Muscle of leg (tissue), 11 donors: Measurements from ENCODE around the gene SFSWAP. TPM values are rescaled to one million over a fixed set of nuclear protein-coding genes. Genes with fewer than 3 reads are reported as not detected.

ENCODE experiments used
- DNase-seq: peaks from one replicate; pipeline ENCODE4 v3.0.0; 2013
- H3K27ac ChIP-seq: one replicate; pipeline ENCODE4 v1.5.1; 2013; ENCODE audit warnings: mild to moderate bottlenecking, low read length, control low read depth
- H3K27me3 ChIP-seq: one replicate; pipeline ENCODE4 v1.6.1; 2013; ENCODE audit warnings: low read length; ENCODE audit not compliant: control insufficient read depth, insufficient read depth
- H3K36me3 ChIP-seq: one replicate; pipeline ENCODE4 v1.6.1; 2013; ENCODE audit warnings: low read length; ENCODE audit not compliant: control insufficient read depth, insufficient read depth
- H3K4me1 ChIP-seq: one replicate; pipeline ENCODE4 v1.6.1; 2013; ENCODE audit warnings: low read length; ENCODE audit not compliant: control insufficient read depth, insufficient read depth
- H3K4me3 ChIP-seq: one replicate; pipeline ENCODE4 v1.5.1; 2013; ENCODE audit warnings: low read length, control low read depth
- H3K9me3 ChIP-seq: replicated peaks from 2 replicates; pipeline ENCODE4 v1.6.1; 2013; ENCODE audit warnings: low read depth, low read length; ENCODE audit not compliant: control insufficient read depth
- WGBS: methylation state at CpG from one replicate; pipeline ENCODE4 v1.1.5; 2013; ENCODE audit warnings: missing lambda C conversion rate; ENCODE audit not compliant: insufficient coverage; 5-methylcytosine and 5-hydroxymethylcytosine counted together
- polyA plus RNA-seq, 8 donors: library from polyadenylated mRNA; unstranded; fragments of 120-200 nt; gene quantifications; one replicate each; pipeline versions ENCODE4 v1.2.1 to v1.2.3, GENCODE V29; 2013; ENCODE audit warnings: inconsistent platforms in 1 of 8, low replicate concordance in 1 of 8; ENCODE audit not compliant: insufficient read length in 8 of 8, insufficient read depth in 1 of 8
- total RNA-seq: library from RNA; stranded (reverse); fragments of 120-200 nt; gene quantifications from one replicate; pipeline ENCODE4 v1.2.4, GENCODE V29; 2013

The SFSWAP gene
- total and polyA plus RNA-seq, 9 donors: 24.6 to 33.6 (median 29.9) TPM

DNA sequence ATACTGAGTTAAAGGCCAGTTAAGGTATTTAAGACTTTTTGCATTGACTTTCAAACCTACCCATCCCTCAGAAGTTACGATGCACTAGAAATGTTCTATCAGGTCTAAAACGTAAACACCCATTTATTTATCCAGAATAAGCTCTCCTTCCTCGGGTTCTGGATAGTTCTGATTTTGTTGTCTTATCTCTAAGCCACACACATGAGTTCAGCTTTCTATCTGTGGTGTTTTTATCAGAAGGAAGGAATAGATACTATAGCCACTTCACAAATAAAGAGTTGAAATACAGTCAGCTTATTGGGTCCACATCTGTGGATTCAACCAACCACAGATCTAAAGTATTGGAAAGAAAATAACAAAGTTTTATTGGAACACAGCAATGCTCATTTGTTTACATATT is 5.4 kb downstream of the SFSWAP start:
- WGBS: no CpG with 5 or more reads among the region's 3 CpGs
- no peak overlapping the region for H3K27ac ChIP-seq
- no peak for DNase-seq
- no peaks in the 10 kb centered on the region for H3K9me3 ChIP-seq
- peaks cover 9% of the 10 kb centered on the region for H3K4me1 ChIP-seq
- peaks cover 51% of the 10 kb centered on the region for H3K36me3 ChIP-seq
- no peaks in the 10 kb centered on the region for H3K27me3 ChIP-seq
- no peak overlapping the region for H3K4me3 ChIP-seq

DNA sequence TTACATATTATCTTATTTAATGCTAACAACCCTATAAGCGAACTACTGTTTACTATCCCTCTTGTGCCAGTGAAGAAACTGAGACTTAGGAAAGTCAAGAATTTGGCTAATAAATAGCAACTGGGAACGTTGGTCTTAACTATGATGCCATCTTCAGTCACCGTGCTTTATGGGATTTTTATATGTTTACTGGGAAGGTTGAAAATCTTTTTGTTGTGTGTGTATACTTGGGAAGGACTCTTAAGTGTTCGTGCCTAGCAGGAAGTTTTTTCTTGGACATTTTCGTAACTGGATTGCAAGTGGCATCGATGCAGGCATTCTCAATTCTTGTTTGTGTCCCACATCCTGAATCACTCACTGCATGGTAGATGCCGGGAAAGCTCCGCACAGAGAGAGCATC is 9.4 kb downstream of the SFSWAP start:
- H3K27me3 ChIP-seq: no peaks in the 10 kb centered on the region
- DNase-seq: no peak
- H3K4me3 ChIP-seq: no peak overlapping the region
- WGBS: 100% methylated on average over 2 of the region's 8 CpGs
- peaks cover 60% of the 10 kb centered on the region for H3K36me3 ChIP-seq
- no peak overlapping the region for H3K27ac ChIP-seq
- H3K4me1 ChIP-seq: no peaks in the 10 kb centered on the region
- H3K9me3 ChIP-seq: no peaks in the 10 kb centered on the region

- Histone ChIP-seq H3K9me3 (no peaks in the 10 kb centered on the region), H3K4me1 (no peaks in the 10 kb centered on the region), H3K27ac (no peak overlapping the region), H3K4me3 (no peak overlapping the region), H3K36me3 (peaks cover 60% of the 10 kb centered on the region), H3K27me3 (no peaks in the 10 kb centered on the region)
- no peak for DNase-seq
- 100% methylated on average over 2 of the region's 7 CpGs for WGBS
Observed at GRCh38 chr12:131720921-131721320, 10.0 kb downstream of the SFSWAP start.

- Histone ChIP-seq H3K27ac (no peak overlapping the region), H3K4me3 (no peak overlapping the region), H3K9me3 (no peaks in the 10 kb centered on the region), H3K36me3 (peaks cover 57% of the 10 kb centered on the region), H3K4me1 (no peaks in the 10 kb centered on the region), H3K27me3 (no peaks in the 10 kb centered on the region)
- WGBS: no CpG with 5 or more reads among the region's 1 CpG
- DNase-seq: no peak
Observed at GRCh38 chr12:131721548-131721947, 10.7 kb downstream of the SFSWAP start.

DNA sequence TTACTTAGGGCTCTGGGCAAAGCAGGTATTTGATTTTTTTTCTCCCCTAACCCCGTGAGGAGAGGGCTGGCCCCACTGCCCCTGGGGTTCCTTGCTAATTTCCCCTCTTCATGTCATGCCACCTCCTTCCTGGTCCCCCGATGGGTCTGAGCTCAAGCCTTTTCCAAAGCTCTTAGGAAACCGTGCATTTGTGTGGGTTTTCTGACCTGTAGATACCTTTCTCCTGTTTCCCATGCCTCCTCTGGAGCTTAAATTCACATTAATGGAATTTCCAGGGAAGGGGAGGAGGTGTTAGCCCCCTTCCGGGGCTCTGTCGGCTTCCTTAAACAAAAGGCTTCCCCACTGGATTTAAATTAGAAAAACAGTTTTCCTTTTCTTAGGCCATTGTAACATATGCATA is 12.6 kb downstream of the SFSWAP start:
- H3K4me1 ChIP-seq: no peaks in the 10 kb centered on the region
- DNase-seq: no peak
- H3K9me3 ChIP-seq: no peaks in the 10 kb centered on the region
- H3K36me3 ChIP-seq: peaks cover 68% of the 10 kb centered on the region
- no peak overlapping the region for H3K4me3 ChIP-seq
- WGBS: 83% methylated on average over 1 of the region's 5 CpGs
- no peaks in the 10 kb centered on the region for H3K27me3 ChIP-seq
- H3K27ac ChIP-seq: no peak overlapping the region

GRCh38 chr12:131724534-131724933 is 13.6 kb downstream of the SFSWAP start:
- WGBS: 83% methylated on average over 1 of the region's 2 CpGs
- Histone ChIP-seq H3K36me3 (peaks cover 68% of the 10 kb centered on the region), H3K27ac (no peak overlapping the region), H3K4me1 (no peaks in the 10 kb centered on the region), H3K9me3 (no peaks in the 10 kb centered on the region), H3K27me3 (no peaks in the 10 kb centered on the region), H3K4me3 (no peak overlapping the region)
- no peak for DNase-seq

DNA sequence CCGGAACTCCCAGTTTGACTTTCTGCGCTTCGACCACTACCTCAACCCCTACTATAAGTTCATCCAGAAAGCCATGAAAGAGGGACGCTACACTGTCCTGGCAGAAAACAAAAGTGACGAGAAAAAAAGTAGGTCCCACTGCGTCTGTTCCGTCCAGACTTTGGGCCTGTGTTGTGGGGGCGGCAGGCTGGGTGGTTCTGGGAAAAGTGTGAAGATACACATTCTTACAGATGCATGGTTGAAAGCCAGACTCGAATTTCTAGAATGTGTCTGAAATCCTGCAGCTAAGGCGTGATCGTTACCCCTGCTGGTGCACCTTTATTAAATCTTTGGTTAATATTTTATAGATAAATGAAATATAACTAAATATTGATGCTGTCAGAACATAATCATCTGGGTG is 14.6 kb downstream of the SFSWAP start:
- H3K9me3 ChIP-seq: no peaks in the 10 kb centered on the region
- peaks cover 68% of the 10 kb centered on the region for H3K36me3 ChIP-seq
- no peaks in the 10 kb centered on the region for H3K4me1 ChIP-seq
- no peak overlapping the region for H3K4me3 ChIP-seq
- H3K27me3 ChIP-seq: no peaks in the 10 kb centered on the region
- H3K27ac ChIP-seq: no peak overlapping the region
- WGBS: 85% methylated on average over 3 of the region's 11 CpGs
- no peak for DNase-seq

- 90% methylated on average over 2 of the region's 8 CpGs for WGBS
- Histone ChIP-seq H3K9me3 (no peaks in the 10 kb centered on the region), H3K27me3 (no peaks in the 10 kb centered on the region), H3K27ac (no peak overlapping the region), H3K4me3 (no peak overlapping the region), H3K4me1 (no peaks in the 10 kb centered on the region), H3K36me3 (peaks cover 76% of the 10 kb centered on the region)
- no peak for DNase-seq
Observed at GRCh38 chr12:131728720-131729119, 17.8 kb downstream of the SFSWAP start.

- no peak overlapping the region for H3K27ac ChIP-seq
- H3K4me1 ChIP-seq: no peaks in the 10 kb centered on the region
- no peaks in the 10 kb centered on the region for H3K27me3 ChIP-seq
- DNase-seq: no peak
- peaks cover 83% of the 10 kb centered on the region for H3K36me3 ChIP-seq
- no peaks in the 10 kb centered on the region for H3K9me3 ChIP-seq
- no peak overlapping the region for H3K4me3 ChIP-seq
- 62% methylated on average over 4 of the region's 9 CpGs for WGBS
Observed at GRCh38 chr12:131729254-131729955, 18.5 kb downstream of the SFSWAP start.

DNA sequence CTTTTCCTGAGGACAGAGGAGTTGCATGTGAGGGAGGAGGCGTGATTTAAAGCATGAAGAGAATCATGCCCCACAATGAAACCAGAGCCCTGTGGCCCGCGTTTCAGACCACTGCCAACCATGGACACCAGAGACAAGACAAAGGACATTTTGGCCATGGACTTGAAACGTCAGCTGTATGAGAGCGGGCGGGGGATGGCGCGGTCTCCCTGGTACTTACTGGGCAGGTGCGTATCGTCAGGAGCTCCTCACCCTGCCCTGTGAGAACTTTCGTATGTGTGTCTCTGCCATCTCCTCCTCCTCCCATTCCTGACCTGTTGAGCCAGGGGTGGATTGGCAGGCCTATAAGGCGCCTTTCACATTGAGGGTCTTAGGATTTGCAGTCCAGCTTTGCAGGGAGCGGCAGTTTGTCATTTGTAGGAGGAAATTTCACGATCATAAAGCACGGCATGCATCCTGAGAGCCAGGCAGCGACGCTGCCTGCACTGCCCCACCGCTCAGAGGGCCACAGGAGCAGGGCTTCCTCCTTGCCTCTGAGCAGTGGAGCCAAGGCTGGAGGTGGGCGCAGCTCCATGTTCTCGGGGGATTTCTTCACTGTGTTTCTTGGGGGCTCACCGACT is 22.2 kb downstream of the SFSWAP start:
- WGBS: 95% methylated on average over 19 of the region's 21 CpGs
- Histone ChIP-seq H3K9me3 (no peaks in the 10 kb centered on the region), H3K27me3 (no peaks in the 10 kb centered on the region), H3K4me1 (no peaks in the 10 kb centered on the region), H3K27ac (no peak overlapping the region), H3K4me3 (no peak overlapping the region), H3K36me3 (peaks cover 77% of the 10 kb centered on the region)
- DNase-seq: no peak
